HCT116 (cell line): Measurements from ENCODE around the gene CUX1. TPM values are rescaled to one million over a fixed set of nuclear protein-coding genes. Genes with fewer than 3 reads are reported as not detected.

Experiments
- ATAC-seq: fragments of 200-7000 bp; cut with Tn5 transposase; 2 replicates; pipeline ENCODE4 v1.9.1; 2020; ENCODE audit warnings: mild to moderate bottlenecking, moderate library complexity
- BruUV-seq: library from RNA; stranded (reverse); fragments of 400-500 nt; replicated peaks from 2 replicates; lab custom pipeline; 2021; lab: Mats Ljungman, UMichigan
- CTCF ChIA-PET: fragments of 300-600 bp; sonication (Branson Sonifier 250); formaldehyde crosslinking; loops from one replicate; lab custom pipeline; 2021; ENCODE audit warnings: antibody characterized with exemption; lab: Charles Lee
- POLR2A ChIA-PET: fragments of 300-600, 350-600 bp; sonication (Branson Sonifier 250); formaldehyde crosslinking; loops from one replicate; lab custom pipeline; 2021; ENCODE audit warnings: antibody characterized with exemption; lab: Charles Lee
- RAD21 ChIA-PET, 2 experiments: fragments of 300-600 bp; sonication (Branson Sonifier 250); formaldehyde crosslinking; loops; one replicate each; lab custom pipeline; 2023; ENCODE audit warnings: low total read pairs in 2 of 2; ENCODE audit not compliant: uncharacterized antibody in 2 of 2, unreplicated experiment in 2 of 2, low non-redundant PET in 1 of 2; lab: Charles Lee
- DNase-seq: peaks from one replicate; pipeline ENCODE4 v3.0.0-alpha.2; 2010; ENCODE audit warnings: low read depth, low spot score
- H2AFZ ChIP-seq: fragments of 200-600 bp; shearing (Covaris generic), sonication (generic); 2 replicates; pipeline ENCODE4 v1.6.1; 2017; ENCODE audit warnings: low read depth, mixed run types, mixed read lengths, antibody characterized with exemption, low read length; ENCODE audit not compliant: poor library complexity, severe bottlenecking
- H3K27ac ChIP-seq: 2 replicates; pipeline ENCODE4 v1.5.1; 2012; ENCODE audit warnings: low read depth, low read length
- H3K27me3 ChIP-seq: fragments of 200-600 bp; sonication (generic); 2 replicates; pipeline ENCODE4 v1.6.1; 2016; ENCODE audit warnings: mixed run types, low read length, mixed read lengths; ENCODE audit not compliant: insufficient read depth
- H3K36me3 ChIP-seq, 2 experiments: fragments of 200-500 bp in 1 of 2; fragments of 200-600 bp in 1 of 2; sonication (Bioruptor generic) in 1 of 2; sonication (generic) in 1 of 2; 2 replicates each; pipeline versions ENCODE4 v1.5.1 to v1.6.1; 2014 to 2016; ENCODE audit warnings: low read length in 2 of 2, inconsistent platforms in 1 of 2, mixed read lengths in 1 of 2, mixed run types in 1 of 2; ENCODE audit not compliant: insufficient read depth in 2 of 2, control insufficient read depth in 1 of 2
- H3K4me1 ChIP-seq, 2 experiments: fragments of 200-600 bp in 1 of 2; sonication (generic) in 1 of 2; 2 replicates each; pipeline versions ENCODE4 v1.5.1 to v1.6.1; 2012 to 2017; ENCODE audit warnings: low read length in 2 of 2, inconsistent platforms in 1 of 2, mild to moderate bottlenecking in 1 of 2, mixed read lengths in 1 of 2, mixed run types in 1 of 2, moderate library complexity in 1 of 2; ENCODE audit not compliant: insufficient read depth in 2 of 2, control insufficient read depth in 1 of 2
- H3K4me2 ChIP-seq: fragments of 200-600 bp; sonication (generic); 2 replicates; pipeline ENCODE4 v1.6.1; 2017; ENCODE audit warnings: mixed run types, low read length, mixed read lengths
- H3K4me3 ChIP-seq, 2 experiments: fragments of 200-600 bp in 1 of 2; sonication (generic) in 1 of 2; replicated peaks in 1 of 2; 2 replicates each; pipeline ENCODE4 v1.5.1; 2011 to 2016; ENCODE audit warnings: low read length in 2 of 2, control low read depth in 1 of 2, low read depth in 1 of 2, mild to moderate bottlenecking in 1 of 2, mixed read lengths in 1 of 2, mixed run types in 1 of 2
- H3K79me2 ChIP-seq: fragments of 200-600 bp; sonication (generic); 2 replicates; pipeline ENCODE4 v1.6.1; 2017; ENCODE audit warnings: mild to moderate bottlenecking, mixed run types, low read length, moderate library complexity, mixed read lengths; ENCODE audit not compliant: insufficient read depth
- H3K9ac ChIP-seq: fragments of 200-600 bp; sonication (generic); 2 replicates; pipeline ENCODE4 v1.6.1; 2016; ENCODE audit warnings: low read length, mixed read lengths
- H3K9me2 ChIP-seq: fragments of 200-600 bp; sonication (generic), shearing (Covaris generic); 2 replicates; pipeline ENCODE4 v1.6.1; 2017; ENCODE audit warnings: mixed run types, mild to moderate bottlenecking, moderate library complexity; ENCODE audit not compliant: insufficient read depth
- H3K9me3 ChIP-seq, 2 experiments: fragments of 200-500 bp in 1 of 2; fragments of 200-600 bp in 1 of 2; sonication (Bioruptor generic) in 1 of 2; sonication (generic) in 1 of 2; 2 replicates each; pipeline ENCODE4 v1.6.1; 2014 to 2017; ENCODE audit warnings: low read length in 2 of 2, mixed read lengths in 2 of 2, inconsistent platforms in 1 of 2, low read depth in 1 of 2, mild to moderate bottlenecking in 1 of 2, mixed run types in 1 of 2, moderate library complexity in 1 of 2; ENCODE audit not compliant: control insufficient read depth in 1 of 2, insufficient read depth in 1 of 2
- H4K20me1 ChIP-seq: fragments of 200-600 bp; sonication (generic), shearing (Covaris generic); 2 replicates; pipeline ENCODE4 v1.6.1; 2017; ENCODE audit warnings: mixed run types, mild to moderate bottlenecking, moderate library complexity; ENCODE audit not compliant: insufficient read depth
- ATF3 ChIP-seq: IDR thresholded peaks from 2 replicates; pipeline ENCODE4 v1.6.1; 2012
- CBX3 ChIP-seq: IDR thresholded peaks from 2 replicates; pipeline ENCODE4 v1.6.1; 2012; ENCODE audit warnings: low read depth
- CEBPB ChIP-seq: IDR thresholded peaks from 2 replicates; pipeline ENCODE4 v1.6.1; 2012; ENCODE audit warnings: low read depth
- EZH2 ChIP-seq: fragments of 200-600 bp; sonication (generic); IDR thresholded peaks from 2 replicates; pipeline ENCODE4 v1.6.1; 2017; ENCODE audit warnings: antibody characterized with exemption, mixed run types
- EZH2phosphoT487 ChIP-seq: fragments of 200-600 bp; IDR thresholded peaks from 2 replicates; pipeline ENCODE4 v1.6.1; 2018; ENCODE audit warnings: antibody characterized with exemption, borderline replicate concordance
- FOSL1 ChIP-seq: IDR thresholded peaks from 2 replicates; pipeline ENCODE4 v1.6.1; 2012; ENCODE audit warnings: low read depth
- JUND ChIP-seq: IDR thresholded peaks from 2 replicates; pipeline ENCODE4 v1.6.1; 2012
- POLR2AphosphoS5 ChIP-seq: IDR thresholded peaks from 2 replicates; pipeline ENCODE4 v1.6.1; 2011; ENCODE audit warnings: mild to moderate bottlenecking, low read depth, low read length, moderate library complexity
- RAD21 ChIP-seq: IDR thresholded peaks from 2 replicates; pipeline ENCODE4 v1.6.1; 2012; ENCODE audit warnings: low read depth, mild to moderate bottlenecking
- REST ChIP-seq: IDR thresholded peaks from 2 replicates; pipeline ENCODE4 v1.6.1; 2012; ENCODE audit warnings: low read depth
- SIN3A ChIP-seq: IDR thresholded peaks from 2 replicates; pipeline ENCODE4 v1.6.1; 2012; ENCODE audit warnings: low read depth
- SRF ChIP-seq: IDR thresholded peaks from 2 replicates; pipeline ENCODE4 v1.6.1; 2012; ENCODE audit warnings: low read depth
- YY1 ChIP-seq: IDR thresholded peaks from 2 replicates; pipeline ENCODE4 v1.6.1; 2011; ENCODE audit warnings: low read length, low read depth, moderate library complexity, mild to moderate bottlenecking; ENCODE audit not compliant: insufficient replicate concordance; ENCODE audit errors: extremely low read depth
- ZNF274 ChIP-seq: fragments of 200-500 bp; sonication (Bioruptor generic); IDR thresholded peaks from 2 replicates; pipeline ENCODE4 v1.6.1; 2014; ENCODE audit warnings: mild to moderate bottlenecking, low read depth, low read length, inconsistent platforms
- intact Hi-C: fragments of 100-400 bp; cut with micrococcal nuclease; formaldehyde crosslinking; loops from 2 replicates; pipeline ENCODE4 v1.10.0; 2022
- total RNA-seq: library from RNA; stranded (reverse); gene quantifications from one replicate; pipeline ENCODE4 v1.2.1, GENCODE V29; 2021; ENCODE audit not compliant: unreplicated experiment
- TF ChIP-seq, protein P1 (sequence below), 3 experiments: fragments of 200-600 bp in 1 of 3; sonication (generic) in 1 of 3; IDR thresholded peaks in 2 of 3; conservative IDR thresholded peaks in 1 of 3; 2 replicates each; pipeline ENCODE4 v1.5.1; 2012 to 2017; ENCODE audit warnings: low read depth in 2 of 3, low read length in 2 of 3, antibody characterized with exemption in 1 of 3, borderline replicate concordance in 1 of 3, control low read depth in 1 of 3, mild to moderate bottlenecking in 1 of 3, mixed read lengths in 1 of 3, mixed run types in 1 of 3, moderate library complexity in 1 of 3; ENCODE audit not compliant: insufficient read depth in 1 of 3
- TF ChIP-seq, protein P2 (sequence below): IDR thresholded peaks from 2 replicates; pipeline ENCODE4 v1.6.1; 2012

Gene CUX1
- total RNA-seq, 1 experiment from 2014 or later: 68.9 TPM

GRCh38 chr7:101903515-101903868 lies 86.1 kb downstream of the CUX1 start:
- ATAC-seq: no peak
- Histone ChIP-seq H2AFZ (no peak overlapping the region), H3K4me1 (peaks cover 0 to 14% of the 10 kb centered on the region in 2 experiments; a peak in 2 of 4 replicates), H3K4me3 (no peak overlapping the region), H3K27me3 (no peaks in the 10 kb centered on the region), H3K9ac (no peak overlapping the region), H3K4me2 (no peak overlapping the region), H3K9me3 (no peaks in the 10 kb centered on the region), H3K27ac (no peak overlapping the region), H3K79me2 (peaks cover 92% of the 10 kb centered on the region), H4K20me1 (no peaks in the 10 kb centered on the region), H3K9me2 (no peaks in the 10 kb centered on the region), H3K36me3 (no peaks in the 10 kb centered on the region)
- POLR2A ChIA-PET: no interaction called here
- BruUV-seq: no TSS peak
- DNase-seq: no peak
- CTCF ChIA-PET: interaction anchor here (0.6 kb wide), 1 partner anchor 40 kb away, joined by 3 read pairs; no protein-coding TSS in a partner anchor
- intact Hi-C loops: no loop called here
- RAD21 ChIA-PET: no interaction called here
- TF ChIP-seq SRF: no peak
- TF ChIP-seq, protein P1, sequence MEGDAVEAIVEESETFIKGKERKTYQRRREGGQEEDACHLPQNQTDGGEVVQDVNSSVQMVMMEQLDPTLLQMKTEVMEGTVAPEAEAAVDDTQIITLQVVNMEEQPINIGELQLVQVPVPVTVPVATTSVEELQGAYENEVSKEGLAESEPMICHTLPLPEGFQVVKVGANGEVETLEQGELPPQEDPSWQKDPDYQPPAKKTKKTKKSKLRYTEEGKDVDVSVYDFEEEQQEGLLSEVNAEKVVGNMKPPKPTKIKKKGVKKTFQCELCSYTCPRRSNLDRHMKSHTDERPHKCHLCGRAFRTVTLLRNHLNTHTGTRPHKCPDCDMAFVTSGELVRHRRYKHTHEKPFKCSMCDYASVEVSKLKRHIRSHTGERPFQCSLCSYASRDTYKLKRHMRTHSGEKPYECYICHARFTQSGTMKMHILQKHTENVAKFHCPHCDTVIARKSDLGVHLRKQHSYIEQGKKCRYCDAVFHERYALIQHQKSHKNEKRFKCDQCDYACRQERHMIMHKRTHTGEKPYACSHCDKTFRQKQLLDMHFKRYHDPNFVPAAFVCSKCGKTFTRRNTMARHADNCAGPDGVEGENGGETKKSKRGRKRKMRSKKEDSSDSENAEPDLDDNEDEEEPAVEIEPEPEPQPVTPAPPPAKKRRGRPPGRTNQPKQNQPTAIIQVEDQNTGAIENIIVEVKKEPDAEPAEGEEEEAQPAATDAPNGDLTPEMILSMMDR (IDR thresholded peaks at IDR 0.05 in 2 of 3, conservative IDR thresholded peaks at IDR 0.05 in 1 of 3; ENCODE audit: borderline replicate concordance in 1 of 3, insufficient read depth in 1 of 3, low read depth in 2 of 3, low read length in 2 of 3): no peak
- TF ChIP-seq JUND: no peak
- TF ChIP-seq CBX3: no peak
- TF ChIP-seq FOSL1: no peak
- TF ChIP-seq EZH2phosphoT487: no peak
- no peak for TF ChIP-seq ZNF274
- TF ChIP-seq RAD21: no peak
- no peak for TF ChIP-seq YY1
- no peak for TF ChIP-seq SIN3A
- TF ChIP-seq ATF3: no peak
- no peak for TF ChIP-seq POLR2AphosphoS5
- no peak for TF ChIP-seq REST
- no peak for TF ChIP-seq CEBPB
- TF ChIP-seq, protein P2, sequence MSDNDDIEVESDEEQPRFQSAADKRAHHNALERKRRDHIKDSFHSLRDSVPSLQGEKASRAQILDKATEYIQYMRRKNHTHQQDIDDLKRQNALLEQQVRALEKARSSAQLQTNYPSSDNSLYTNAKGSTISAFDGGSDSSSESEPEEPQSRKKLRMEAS: no peak
- no peak for TF ChIP-seq EZH2
- TF ChIP-seq, all 23 proteins: peak for 0
